Measurements from ENCODE around the gene ECT2L.

- no peak for TF ChIP-seq EZH2 (IDR thresholded peaks at IDR 0.05; ENCODE audit: low read depth)
- TF ChIP-seq CTCF (conservative IDR thresholded peaks at IDR 0.05): no peak
Observed at GRCh38 chr6:138931660-138932059, 135.8 kb downstream of the ECT2L start.

Data from PC-9 (cell line).